GM18502 (cell line): ENCODE measurements around the gene CFAP65.

Source experiments
- ATAC-seq: cut with Tn5 transposase; IDR thresholded peaks from one replicate; pipeline ENCODE4 v1.9.1; 2021; ENCODE audit warnings: mild to moderate bottlenecking; ENCODE audit not compliant: unreplicated experiment, poor library complexity

The CFAP65 gene

GRCh38 chr2:218980735-218981389 is 60.5 kb downstream of the CFAP65 start:
- ATAC-seq, result no peak

DNA sequence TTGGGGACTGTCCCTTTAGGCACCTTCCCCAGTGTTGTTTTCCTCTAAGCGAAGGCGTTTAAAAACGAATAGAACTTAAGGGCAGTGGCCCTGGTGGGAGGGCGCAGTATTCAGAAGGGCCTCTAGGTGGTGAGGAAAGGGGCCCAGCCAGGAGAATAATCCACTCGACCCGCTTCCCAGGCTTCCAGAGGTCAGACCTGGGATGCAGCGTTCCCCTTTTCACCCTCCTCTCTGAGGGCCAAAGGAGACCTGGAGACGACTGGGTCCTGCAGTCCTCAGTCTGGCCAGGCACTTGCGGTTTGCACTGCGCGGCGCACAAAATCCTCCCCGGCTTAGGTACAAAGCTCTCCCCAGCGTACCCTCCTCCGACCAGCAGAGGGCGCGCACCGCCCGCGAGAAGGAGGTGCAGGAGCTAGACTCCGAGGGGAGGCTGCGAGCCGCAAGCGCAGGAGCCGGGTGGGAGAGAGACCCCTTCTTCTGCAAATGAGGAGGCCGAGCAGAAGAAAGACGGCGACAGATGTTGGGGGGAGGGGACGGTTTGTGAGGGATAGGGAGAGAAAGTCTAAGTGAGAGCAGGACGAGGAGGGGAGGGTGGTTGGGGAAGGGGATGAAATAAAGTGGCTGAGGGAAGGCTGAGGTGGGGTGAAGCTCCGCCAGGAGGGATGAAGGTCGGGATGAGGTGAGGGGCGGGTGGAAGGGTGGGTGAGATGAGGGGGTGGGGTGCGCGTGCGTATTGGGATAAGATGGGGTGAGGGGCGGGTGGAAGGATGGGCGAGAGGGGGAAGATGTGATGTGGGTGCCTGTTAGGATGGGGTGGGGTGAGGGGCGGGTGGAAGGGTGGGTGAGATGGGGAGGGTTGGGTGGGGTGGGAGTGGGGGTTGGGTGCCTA is 61.2 kb downstream of the CFAP65 start:
- peak; percentile 94 for ATAC-seq

- no peak for ATAC-seq
These were observed 66.1 kb downstream of the CFAP65 start for GRCh38 chr2:218975060-218975777.

DNA sequence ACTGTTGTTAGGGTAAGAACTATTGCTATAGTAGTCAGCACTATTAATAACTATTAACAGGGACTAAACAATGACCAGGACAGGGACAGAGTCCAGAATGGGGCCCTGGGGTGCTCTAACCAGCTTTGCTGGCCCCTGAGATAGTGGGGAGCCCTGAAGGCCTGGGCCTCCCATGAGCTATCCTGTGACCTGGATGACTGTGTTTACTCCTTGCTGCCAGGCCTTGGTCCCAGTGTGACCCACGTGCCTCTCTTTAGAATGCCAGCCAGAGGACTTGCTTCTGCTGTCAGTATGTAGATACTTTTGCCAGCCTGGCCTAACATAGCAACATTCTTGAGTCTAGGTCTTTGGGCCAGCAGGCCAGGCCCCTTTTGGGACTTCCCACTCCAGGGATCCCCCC is 70.4 kb downstream of the CFAP65 start:
- ATAC-seq, result no peak

- ATAC-seq, result no peak
These were observed 77.1 kb downstream of the CFAP65 start for GRCh38 chr2:218964041-218964771.

GRCh38 chr2:218963601-218964000 is 77.7 kb downstream of the CFAP65 start:
- no peak for ATAC-seq

DNA sequence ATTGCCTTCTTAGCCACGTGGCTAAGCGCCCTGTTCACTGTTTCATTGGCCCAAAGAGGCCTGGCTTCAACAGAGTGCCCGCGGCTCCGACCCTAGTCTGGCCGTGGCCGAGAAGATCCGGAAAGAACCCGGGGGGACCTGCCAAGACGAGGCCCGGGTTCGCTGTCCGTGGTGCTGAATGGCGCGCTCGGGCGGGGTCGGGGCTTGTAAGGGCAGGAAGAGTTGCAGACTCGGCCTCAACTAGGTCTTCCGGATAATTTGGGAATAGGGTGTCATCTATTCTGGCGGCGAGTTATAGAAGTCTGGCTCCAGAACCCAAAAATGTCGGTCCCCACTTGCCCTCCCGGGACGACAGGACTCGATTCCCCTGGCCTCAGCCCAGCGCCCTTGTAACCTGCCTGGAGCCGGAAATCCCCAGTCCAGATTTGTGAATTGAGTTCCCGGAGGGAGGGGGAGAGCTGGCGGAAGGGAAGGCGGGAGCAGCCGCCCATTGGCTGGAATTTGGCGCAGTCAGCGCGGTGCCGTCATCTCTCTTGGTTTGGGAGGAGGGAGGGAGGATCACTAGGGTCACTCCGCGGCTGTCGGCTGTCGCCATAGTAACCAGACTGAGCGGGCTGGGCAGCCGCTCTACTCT is 78.3 kb downstream of the CFAP65 start:
- ATAC-seq, result no peak

DNA sequence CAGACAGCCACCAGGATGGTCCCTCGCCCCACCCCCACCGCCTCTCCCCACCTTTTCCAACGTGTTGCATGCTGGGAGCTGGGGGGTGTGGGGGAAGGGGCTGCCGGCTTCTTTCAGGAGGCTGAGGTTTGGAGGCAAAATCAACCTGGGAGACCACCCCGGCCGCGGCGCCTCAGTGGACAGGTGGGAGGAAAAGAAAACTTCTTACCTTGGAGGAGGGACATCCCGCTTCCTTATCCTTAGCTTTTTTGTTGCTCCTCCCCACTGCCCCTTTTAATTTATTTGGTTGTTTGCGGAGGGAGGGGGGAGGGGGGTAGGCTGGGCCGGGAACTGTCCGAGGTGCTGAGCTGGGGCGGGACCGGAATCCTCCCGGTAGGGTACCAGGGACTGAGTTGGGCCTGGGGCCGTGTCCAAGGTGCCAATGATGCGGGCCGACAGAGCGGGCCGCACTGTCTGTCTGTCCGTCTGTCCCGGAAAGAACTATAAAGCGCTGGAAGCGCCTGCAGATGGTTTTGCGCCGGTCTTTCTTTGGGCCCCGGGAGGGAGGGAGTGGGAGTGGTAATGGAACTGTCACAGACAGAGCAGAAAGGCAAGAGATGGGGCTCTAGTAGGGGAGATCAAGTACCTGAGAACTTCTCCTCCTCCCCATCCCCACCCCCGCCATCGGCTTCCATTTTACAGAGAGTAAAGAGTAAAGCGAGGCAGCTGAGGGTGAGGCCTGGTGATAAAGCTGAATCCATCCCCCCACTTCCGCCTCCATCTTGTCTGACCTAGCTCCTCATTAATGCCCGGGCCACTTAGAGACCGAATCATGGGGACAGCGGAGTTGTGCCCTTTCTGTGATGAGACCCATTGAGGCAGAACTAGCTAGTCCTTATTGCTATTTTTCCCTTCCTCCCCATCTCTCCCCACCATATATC is 79.4 kb downstream of the CFAP65 start:
- ATAC-seq, result no peak

- ATAC-seq, result no peak
These were observed 80.1 kb downstream of the CFAP65 start for GRCh38 chr2:218961229-218961628.

GRCh38 chr2:218960309-218961165 is 80.8 kb downstream of the CFAP65 start:
- no peak for ATAC-seq

DNA sequence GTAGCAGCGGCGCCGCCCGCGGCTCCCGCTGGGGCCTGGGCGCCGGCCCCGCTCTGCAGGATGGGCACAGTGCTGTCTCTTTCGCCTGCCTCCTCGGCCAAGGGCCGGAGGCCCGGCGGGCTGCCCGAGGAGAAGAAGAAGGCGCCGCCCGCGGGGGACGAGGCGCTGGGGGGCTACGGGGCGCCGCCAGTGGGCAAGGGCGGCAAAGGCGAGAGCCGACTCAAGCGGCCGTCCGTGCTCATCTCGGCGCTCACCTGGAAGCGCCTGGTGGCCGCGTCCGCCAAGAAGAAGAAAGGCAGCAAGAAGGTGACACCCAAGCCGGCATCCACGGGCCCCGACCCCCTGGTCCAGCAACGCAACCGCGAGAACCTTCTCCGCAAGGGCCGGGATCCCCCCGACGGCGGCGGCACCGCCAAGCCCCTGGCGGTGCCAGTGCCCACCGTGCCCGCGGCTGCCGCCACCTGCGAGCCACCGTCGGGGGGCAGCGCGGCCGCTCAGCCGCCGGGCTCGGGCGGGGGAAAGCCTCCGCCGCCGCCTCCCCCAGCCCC is 81.5 kb downstream of the CFAP65 start:
- ATAC-seq, result no peak

DNA sequence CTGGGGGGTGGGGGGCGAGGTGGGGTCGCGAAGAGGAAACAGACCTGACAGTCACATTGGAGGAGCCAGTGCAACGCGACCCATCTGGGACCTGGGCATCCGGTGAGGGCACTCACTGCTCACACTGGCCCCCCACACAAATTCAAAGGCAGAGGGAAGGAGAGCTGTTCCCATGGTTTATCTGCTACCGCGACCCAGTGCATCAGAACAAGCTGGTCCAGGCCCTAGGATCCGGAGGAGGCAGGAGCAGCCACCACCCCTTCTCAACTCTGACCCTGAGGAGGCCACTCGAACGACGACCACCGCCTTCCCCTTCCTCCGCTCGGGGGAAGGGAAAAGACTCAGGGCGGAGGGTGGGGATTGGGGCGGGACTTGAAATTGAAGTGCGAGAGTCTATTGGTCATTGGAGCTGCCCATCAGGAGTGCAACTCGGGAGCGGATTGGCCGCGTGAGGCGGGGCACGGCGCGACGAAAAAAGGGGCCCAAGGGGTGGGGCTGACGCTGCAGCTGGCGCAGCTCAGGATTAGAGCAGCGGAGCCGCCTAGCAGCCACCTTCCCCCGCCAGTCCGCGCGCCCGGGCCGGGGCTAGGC is 82.1 kb downstream of the CFAP65 start, which contains the start of gene CDK5R2:
CDK5R2 (plus strand) TSS at position 526 of the 591 bp plus-strand sequence. CDS start 155 bp downstream, outside the sequence.
- peak; percentile 98 for ATAC-seq

DNA sequence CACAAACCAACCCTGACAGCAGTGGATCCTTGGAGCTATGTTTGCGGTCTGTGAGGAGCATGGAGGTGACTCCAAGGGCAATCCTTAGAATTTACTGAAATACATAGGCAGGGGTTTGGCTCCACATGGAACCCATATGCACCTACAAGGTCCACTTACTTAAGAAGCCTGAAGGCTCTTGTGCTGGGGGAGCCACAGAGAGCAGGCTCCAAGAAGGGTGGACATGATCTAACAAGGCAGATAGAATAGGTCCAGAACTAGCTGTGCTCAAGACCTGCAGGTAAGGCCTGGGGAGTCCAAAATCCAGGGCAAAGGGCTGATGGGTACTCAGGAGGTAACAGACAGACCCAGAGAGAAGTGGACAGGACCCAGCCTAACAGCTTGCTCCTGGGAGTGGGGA is 83.0 kb downstream of the CFAP65 start:
- ATAC-seq, result no peak

GRCh38 chr2:218957671-218958070 is 83.6 kb downstream of the CFAP65 start:
- ATAC-seq, result no peak

DNA sequence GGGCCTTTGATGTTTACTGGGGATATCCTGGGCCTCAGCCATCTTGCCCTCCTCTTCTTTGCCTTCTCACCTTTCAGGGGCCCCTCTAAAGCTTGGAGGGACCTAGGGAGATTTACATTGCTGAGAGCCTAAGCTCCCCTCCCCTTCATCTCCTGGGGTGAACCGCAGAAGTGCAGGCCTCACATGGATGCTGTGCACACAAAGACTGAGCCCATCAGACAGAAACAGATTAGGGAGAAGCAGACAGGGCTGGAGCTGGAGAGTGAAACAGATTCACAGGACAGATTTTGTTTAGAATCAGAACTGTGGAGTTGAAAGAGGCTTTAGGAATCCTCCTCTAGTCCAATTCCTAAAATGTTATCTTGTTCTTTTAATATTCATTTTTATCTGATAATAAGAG is 85.3 kb downstream of the CFAP65 start:
- no peak for ATAC-seq

DNA sequence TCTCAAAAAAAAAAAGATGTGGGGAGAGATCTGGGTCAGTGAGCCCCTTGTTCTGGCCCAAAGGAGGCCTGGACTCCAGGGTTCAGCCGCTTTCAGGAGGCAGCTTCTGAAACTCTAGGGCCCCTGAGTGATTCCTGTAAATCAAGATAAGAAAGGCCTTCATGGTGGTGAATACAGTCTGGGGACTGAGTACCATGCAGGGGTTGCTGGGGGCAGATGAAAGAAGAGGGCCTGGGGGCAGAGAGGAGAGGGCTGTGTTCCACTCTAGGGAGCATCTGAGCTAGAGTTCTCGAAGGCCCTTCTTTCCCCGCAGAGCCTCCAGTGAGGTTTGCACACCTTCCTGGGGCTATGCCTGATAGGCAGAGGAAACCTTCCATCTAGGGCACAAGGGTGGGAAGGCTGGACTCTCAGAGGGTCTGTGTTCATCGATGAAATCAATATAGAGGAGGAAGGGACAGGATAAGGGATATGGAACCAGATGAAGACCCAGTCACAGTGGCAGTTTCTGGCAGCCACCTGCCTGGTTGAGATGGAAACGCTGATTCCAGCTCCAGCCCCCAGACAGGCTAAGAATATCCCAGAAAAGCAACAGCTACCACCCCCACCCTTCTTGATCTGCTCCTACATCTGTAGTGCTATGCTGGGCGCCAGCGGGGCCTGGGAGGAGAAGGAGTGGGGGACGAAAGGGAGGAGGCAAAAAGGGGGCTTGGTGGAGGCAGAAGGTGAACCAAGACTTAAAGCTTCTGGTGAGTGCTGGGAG is 86.6 kb downstream of the CFAP65 start:
- no peak for ATAC-seq
